Glomerular visceral epithelial cell (primary cell): Measurements from ENCODE around the gene GRIK1.
"Not testable (repeated sequence)": the region's sequence is repeated elsewhere in the genome, so short reads cannot be mapped to it uniquely, and the experiment has no call there.

Source experiments
- DNase-seq: peaks from one replicate; pipeline ENCODE4 v3.0.0-alpha.2; 2016; ENCODE audit errors: extremely low spot score

GRIK1 gene

GRCh38 chr21:29610779-29611360, 328.9 kb downstream of the GRIK1 start:
- DNase-seq, result no peak

GRCh38 chr21:29606613-29607012, 333.2 kb downstream of the GRIK1 start:
- DNase-seq, result no peak

GRCh38 chr21:29605219-29605618, 334.6 kb downstream of the GRIK1 start:
- not testable (repeated sequence) for DNase-seq

GRCh38 chr21:29604076-29604475, 335.7 kb downstream of the GRIK1 start:
- DNase-seq, result no peak

GRCh38 chr21:29601047-29601446, 338.7 kb downstream of the GRIK1 start:
- no peak for DNase-seq

- no peak for DNase-seq
These were observed 353.1 kb downstream of the GRIK1 start for GRCh38 chr21:29586696-29587095.

- DNase-seq, result no peak
These were observed 354.3 kb downstream of the GRIK1 start for GRCh38 chr21:29585462-29585861.

GRCh38 chr21:29583424-29583924, 356.3 kb downstream of the GRIK1 start:
- no peak for DNase-seq

GRCh38 chr21:29582855-29583254, 356.9 kb downstream of the GRIK1 start:
- no peak for DNase-seq

GRCh38 chr21:29581393-29581792, 358.4 kb downstream of the GRIK1 start:
- DNase-seq, result no peak

- no peak for DNase-seq
These were observed 359.0 kb downstream of the GRIK1 start for GRCh38 chr21:29580732-29581285.

- DNase-seq, result no peak
These were observed 361.5 kb downstream of the GRIK1 start for GRCh38 chr21:29578306-29578705.

GRCh38 chr21:29571949-29572348, 367.8 kb downstream of the GRIK1 start:
- no peak for DNase-seq

GRCh38 chr21:29568020-29568697, 371.6 kb downstream of the GRIK1 start:
- DNase-seq, result no peak

GRCh38 chr21:29557931-29558725, 381.7 kb downstream of the GRIK1 start:
- no peak for DNase-seq

GRCh38 chr21:29557200-29557599, 382.6 kb downstream of the GRIK1 start:
- no peak for DNase-seq

- DNase-seq, result no peak
These were observed 384.2 kb downstream of the GRIK1 start for GRCh38 chr21:29555601-29556000.

GRCh38 chr21:29550205-29550604, 389.6 kb downstream of the GRIK1 start:
- DNase-seq, result no peak

GRCh38 chr21:29549614-29550013, 390.2 kb downstream of the GRIK1 start:
- no peak for DNase-seq

- no peak for DNase-seq
These were observed 391.8 kb downstream of the GRIK1 start for GRCh38 chr21:29547998-29548397.

GRCh38 chr21:29546071-29546470, 393.7 kb downstream of the GRIK1 start:
- DNase-seq, result no peak

- DNase-seq, result no peak
These were observed 399.5 kb downstream of the GRIK1 start for GRCh38 chr21:29540289-29540688.
